Midbrain (tissue), 1 donor: Measurements from ENCODE around the gene MTSS2.

Source experiments
- DNase-seq: peaks from one replicate; lab custom pipeline; 2025; lab: John Stamatoyannopoulos, UW

MTSS2 gene

GRCh38 chr16:70685938-70686375 lies at the start of gene MTSS2:
TSS of gene MTSS2 (minus strand) at chr16:70686053. CDS start at chr16:70685791, 262 bp downstream.
- DNase-seq = peak; percentile 87

- no peak for DNase-seq
Measured at GRCh38 chr16:70735141-70735979, 49.5 kb upstream of the MTSS2 start.

- no peak for DNase-seq
Measured at GRCh38 chr16:70734522-70735095, 48.8 kb upstream of the MTSS2 start.

GRCh38 chr16:70730944-70731343 lies 45.1 kb upstream of the MTSS2 start:
- DNase-seq = peak; percentile 31

GRCh38 chr16:70730031-70730430 lies 44.2 kb upstream of the MTSS2 start:
- no peak for DNase-seq

GRCh38 chr16:70729292-70729691 lies 43.4 kb upstream of the MTSS2 start:
- DNase-seq = no peak

- no peak for DNase-seq
Measured at GRCh38 chr16:70728150-70728549, 42.3 kb upstream of the MTSS2 start.

- DNase-seq = no peak
Measured at GRCh38 chr16:70726892-70727361, 41.1 kb upstream of the MTSS2 start.

- peak; percentile 87 for DNase-seq
Measured at GRCh38 chr16:70725912-70726828, 40.3 kb upstream of the MTSS2 start.

- DNase-seq = peak; percentile 56
Measured at GRCh38 chr16:70725024-70725911, 39.4 kb upstream of the MTSS2 start.

GRCh38 chr16:70724146-70725023 lies 38.5 kb upstream of the MTSS2 start:
- DNase-seq = no peak

GRCh38 chr16:70723740-70724145 lies 37.9 kb upstream of the MTSS2 start:
- DNase-seq = no peak

- no peak for DNase-seq
Measured at GRCh38 chr16:70721202-70721963, 35.5 kb upstream of the MTSS2 start.

GRCh38 chr16:70720425-70721201 lies 34.8 kb upstream of the MTSS2 start:
- no peak for DNase-seq

GRCh38 chr16:70717065-70717464 lies 31.2 kb upstream of the MTSS2 start:
- DNase-seq = no peak

GRCh38 chr16:70715860-70716357 lies 30.1 kb upstream of the MTSS2 start:
- peak; percentile 68 for DNase-seq

- peak; percentile 68 for DNase-seq
Measured at GRCh38 chr16:70715055-70715858, 29.4 kb upstream of the MTSS2 start.
